Muscle layer of colon (tissue), 2 donors: ENCODE data around the gene TMEM176A.

ENCODE experiments used
- H3K27ac ChIP-seq: one replicate; pipeline ENCODE4 v1.7.0; 2013; ENCODE audit warnings: low read depth, mild to moderate bottlenecking, low read length, moderate library complexity
- H3K27me3 ChIP-seq, 2 donors: one replicate each; pipeline ENCODE4 v1.7.0; 2013; ENCODE audit warnings: low read length in 2 of 2, mild to moderate bottlenecking in 2 of 2; ENCODE audit not compliant: insufficient read depth in 2 of 2, control insufficient read depth in 1 of 2
- H3K36me3 ChIP-seq: one replicate; pipeline ENCODE4 v1.7.0; 2013; ENCODE audit warnings: mild to moderate bottlenecking, low read length; ENCODE audit not compliant: insufficient read depth
- H3K4me1 ChIP-seq: one replicate; pipeline ENCODE4 v1.7.0; 2013; ENCODE audit warnings: mild to moderate bottlenecking, low read length; ENCODE audit not compliant: insufficient read depth
- H3K4me3 ChIP-seq, 2 donors: one replicate each; pipeline ENCODE4 v1.7.0; 2013; ENCODE audit warnings: low read length in 2 of 2, low read depth in 1 of 2, mild to moderate bottlenecking in 1 of 2, moderate library complexity in 1 of 2
- H3K9ac ChIP-seq: one replicate; pipeline ENCODE4 v1.7.0; 2013; ENCODE audit warnings: low read length
- H3K9me3 ChIP-seq: one replicate; pipeline ENCODE4 v1.7.0; 2013; ENCODE audit warnings: mild to moderate bottlenecking, low read length
- donor health status: abdominal sarcoma.
- donor health status: Adenocarcinoma of cecum.

TMEM176A gene

GRCh38 chr7:150823484-150824126 lies 23.0 kb downstream of the TMEM176A start:
- Histone ChIP-seq H3K27ac (no peak overlapping the region), H3K9ac (no peak overlapping the region), H3K27me3 (no peaks in the 10 kb centered on the region), H3K36me3 (no peaks in the 10 kb centered on the region), H3K4me1 (no peaks in the 10 kb centered on the region), H3K4me3 (no peak overlapping the region), H3K9me3 (no peaks in the 10 kb centered on the region)

- Histone ChIP-seq H3K27ac (no peak overlapping the region), H3K9me3 (no peaks in the 10 kb centered on the region), H3K4me3 (no peak overlapping the region), H3K27me3 (no peaks in the 10 kb centered on the region), H3K36me3 (no peaks in the 10 kb centered on the region), H3K9ac (no peak overlapping the region), H3K4me1 (no peaks in the 10 kb centered on the region)
Measured at GRCh38 chr7:150824379-150825177, 24.0 kb downstream of the TMEM176A start.

- no peak overlapping the region for H3K27ac ChIP-seq
- no peaks in the 10 kb centered on the region for H3K36me3 ChIP-seq
- H3K9ac ChIP-seq = no peak overlapping the region
- H3K27me3 ChIP-seq = no peaks in the 10 kb centered on the region
- H3K4me1 ChIP-seq = no peaks in the 10 kb centered on the region
- no peaks in the 10 kb centered on the region for H3K9me3 ChIP-seq
- H3K4me3 ChIP-seq = no peak overlapping the region
Measured at GRCh38 chr7:150826061-150826849, 25.7 kb downstream of the TMEM176A start.

GRCh38 chr7:150828384-150828783 lies 27.8 kb downstream of the TMEM176A start:
- Histone ChIP-seq H3K27me3 (no peaks in the 10 kb centered on the region), H3K27ac (no peak overlapping the region)

GRCh38 chr7:150829426-150829825 lies 28.9 kb downstream of the TMEM176A start:
- H3K4me3 ChIP-seq = no peak overlapping the region
- H3K9me3 ChIP-seq = no peaks in the 10 kb centered on the region
- no peaks in the 10 kb centered on the region for H3K36me3 ChIP-seq
- no peak overlapping the region for H3K9ac ChIP-seq
- H3K4me1 ChIP-seq = no peaks in the 10 kb centered on the region
- no peaks in the 10 kb centered on the region for H3K27me3 ChIP-seq
- H3K27ac ChIP-seq = no peak overlapping the region

More at GRCh38 chr7:150828384-150828783, 27.8 kb downstream of the TMEM176A start:
- H3K9ac ChIP-seq = no peak overlapping the region
- H3K4me1 ChIP-seq = no peaks in the 10 kb centered on the region
- no peaks in the 10 kb centered on the region for H3K36me3 ChIP-seq
- no peak overlapping the region for H3K4me3 ChIP-seq
- H3K9me3 ChIP-seq = no peaks in the 10 kb centered on the region

GRCh38 chr7:150830937-150831336 lies 30.4 kb downstream of the TMEM176A start:
- no peak overlapping the region for H3K4me3 ChIP-seq
- H3K27me3 ChIP-seq = no peaks in the 10 kb centered on the region
- H3K27ac ChIP-seq = no peak overlapping the region
- no peaks in the 10 kb centered on the region for H3K4me1 ChIP-seq
- H3K9me3 ChIP-seq = no peaks in the 10 kb centered on the region
- H3K9ac ChIP-seq = no peak overlapping the region
- no peaks in the 10 kb centered on the region for H3K36me3 ChIP-seq

- Histone ChIP-seq H3K9me3 (no peaks in the 10 kb centered on the region), H3K27ac (no peak overlapping the region), H3K4me1 (no peaks in the 10 kb centered on the region), H3K36me3 (no peaks in the 10 kb centered on the region), H3K9ac (no peak overlapping the region), H3K27me3 (no peaks in the 10 kb centered on the region), H3K4me3 (no peak overlapping the region)
Measured at GRCh38 chr7:150831851-150832250, 31.3 kb downstream of the TMEM176A start.

- H3K27ac ChIP-seq = no peak overlapping the region
- no peaks in the 10 kb centered on the region for H3K27me3 ChIP-seq
- no peaks in the 10 kb centered on the region for H3K4me1 ChIP-seq
- H3K4me3 ChIP-seq = no peak overlapping the region
- H3K36me3 ChIP-seq = no peaks in the 10 kb centered on the region
- no peaks in the 10 kb centered on the region for H3K9me3 ChIP-seq
- H3K9ac ChIP-seq = no peak overlapping the region
Measured at GRCh38 chr7:150835019-150835418, 34.5 kb downstream of the TMEM176A start.

GRCh38 chr7:150835702-150836280 lies 35.2 kb downstream of the TMEM176A start:
- Histone ChIP-seq H3K36me3 (no peaks in the 10 kb centered on the region), H3K4me3 (no peak overlapping the region), H3K27me3 (no peaks in the 10 kb centered on the region), H3K9ac (no peak overlapping the region), H3K4me1 (no peaks in the 10 kb centered on the region), H3K27ac (no peak overlapping the region), H3K9me3 (no peaks in the 10 kb centered on the region)

GRCh38 chr7:150838965-150839650 lies 38.5 kb downstream of the TMEM176A start:
- no peaks in the 10 kb centered on the region for H3K27me3 ChIP-seq
- no peaks in the 10 kb centered on the region for H3K36me3 ChIP-seq
- no peaks in the 10 kb centered on the region for H3K9me3 ChIP-seq
- no peaks in the 10 kb centered on the region for H3K4me1 ChIP-seq
- no peak overlapping the region for H3K9ac ChIP-seq
- H3K27ac ChIP-seq = no peak overlapping the region
- H3K4me3 ChIP-seq = no peak overlapping the region

GRCh38 chr7:150842018-150842417 lies 41.4 kb downstream of the TMEM176A start:
- Histone ChIP-seq H3K27ac (no peak overlapping the region), H3K4me1 (peaks cover 8% of the 10 kb centered on the region), H3K9ac (no peak overlapping the region), H3K27me3 (no peaks in the 10 kb centered on the region), H3K36me3 (no peaks in the 10 kb centered on the region), H3K4me3 (no peak overlapping the region), H3K9me3 (no peaks in the 10 kb centered on the region)
